ENCODE data around the gene DCAF4L1.

DCAF4L1 gene

DNA sequence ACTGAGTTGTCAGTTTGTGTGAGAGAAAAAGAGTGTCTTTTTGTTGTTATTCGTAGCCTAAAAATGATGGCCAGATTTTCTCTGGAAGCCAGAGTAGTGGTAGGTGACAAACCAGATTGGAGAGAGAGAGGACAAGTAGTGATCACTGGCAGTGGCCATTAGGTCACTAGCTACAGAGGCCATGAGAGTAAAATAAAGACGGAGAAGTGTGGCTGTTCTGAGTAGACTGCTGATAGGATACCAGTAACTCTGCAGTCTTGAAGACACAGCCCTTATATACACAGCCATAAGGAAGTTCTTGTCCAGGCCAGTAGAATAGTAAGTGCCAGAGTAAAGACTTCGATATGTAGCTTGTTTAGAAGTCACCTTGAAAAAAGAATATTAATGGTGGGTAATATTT, 16.5 kb downstream of the DCAF4L1 start:
- TF ChIP-seq ZFX (IDR thresholded peaks at IDR 0.05): no peak
- TF ChIP-seq, protein P1, sequence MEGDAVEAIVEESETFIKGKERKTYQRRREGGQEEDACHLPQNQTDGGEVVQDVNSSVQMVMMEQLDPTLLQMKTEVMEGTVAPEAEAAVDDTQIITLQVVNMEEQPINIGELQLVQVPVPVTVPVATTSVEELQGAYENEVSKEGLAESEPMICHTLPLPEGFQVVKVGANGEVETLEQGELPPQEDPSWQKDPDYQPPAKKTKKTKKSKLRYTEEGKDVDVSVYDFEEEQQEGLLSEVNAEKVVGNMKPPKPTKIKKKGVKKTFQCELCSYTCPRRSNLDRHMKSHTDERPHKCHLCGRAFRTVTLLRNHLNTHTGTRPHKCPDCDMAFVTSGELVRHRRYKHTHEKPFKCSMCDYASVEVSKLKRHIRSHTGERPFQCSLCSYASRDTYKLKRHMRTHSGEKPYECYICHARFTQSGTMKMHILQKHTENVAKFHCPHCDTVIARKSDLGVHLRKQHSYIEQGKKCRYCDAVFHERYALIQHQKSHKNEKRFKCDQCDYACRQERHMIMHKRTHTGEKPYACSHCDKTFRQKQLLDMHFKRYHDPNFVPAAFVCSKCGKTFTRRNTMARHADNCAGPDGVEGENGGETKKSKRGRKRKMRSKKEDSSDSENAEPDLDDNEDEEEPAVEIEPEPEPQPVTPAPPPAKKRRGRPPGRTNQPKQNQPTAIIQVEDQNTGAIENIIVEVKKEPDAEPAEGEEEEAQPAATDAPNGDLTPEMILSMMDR (conservative IDR thresholded peaks at IDR 0.05): no peak
- H3K27ac ChIP-seq: no peak overlapping the region

DNA sequence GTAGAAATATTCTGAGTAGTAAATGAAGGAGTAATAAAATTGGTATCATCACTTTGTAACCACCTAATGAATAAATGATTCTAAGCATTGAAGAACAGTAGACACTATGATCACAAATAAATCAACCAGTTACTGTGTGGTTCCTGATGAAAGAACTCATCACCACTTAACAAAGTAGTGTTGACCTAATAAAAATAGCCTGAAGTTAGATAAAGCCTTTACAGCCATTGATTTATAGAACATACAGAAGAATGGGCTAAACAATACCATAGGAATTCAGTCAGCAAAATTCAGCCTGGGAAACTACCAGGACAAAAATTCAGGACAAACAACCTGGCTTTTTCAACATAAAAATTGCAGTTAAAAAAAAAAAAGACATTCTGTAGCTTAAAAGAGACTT, 17.8 kb downstream of the DCAF4L1 start:
- TF ChIP-seq, protein P1 (conservative IDR thresholded peaks at IDR 0.05): no peak
- no peak for TF ChIP-seq ZFX (IDR thresholded peaks at IDR 0.05)
- no peak overlapping the region for H3K27ac ChIP-seq

DNA sequence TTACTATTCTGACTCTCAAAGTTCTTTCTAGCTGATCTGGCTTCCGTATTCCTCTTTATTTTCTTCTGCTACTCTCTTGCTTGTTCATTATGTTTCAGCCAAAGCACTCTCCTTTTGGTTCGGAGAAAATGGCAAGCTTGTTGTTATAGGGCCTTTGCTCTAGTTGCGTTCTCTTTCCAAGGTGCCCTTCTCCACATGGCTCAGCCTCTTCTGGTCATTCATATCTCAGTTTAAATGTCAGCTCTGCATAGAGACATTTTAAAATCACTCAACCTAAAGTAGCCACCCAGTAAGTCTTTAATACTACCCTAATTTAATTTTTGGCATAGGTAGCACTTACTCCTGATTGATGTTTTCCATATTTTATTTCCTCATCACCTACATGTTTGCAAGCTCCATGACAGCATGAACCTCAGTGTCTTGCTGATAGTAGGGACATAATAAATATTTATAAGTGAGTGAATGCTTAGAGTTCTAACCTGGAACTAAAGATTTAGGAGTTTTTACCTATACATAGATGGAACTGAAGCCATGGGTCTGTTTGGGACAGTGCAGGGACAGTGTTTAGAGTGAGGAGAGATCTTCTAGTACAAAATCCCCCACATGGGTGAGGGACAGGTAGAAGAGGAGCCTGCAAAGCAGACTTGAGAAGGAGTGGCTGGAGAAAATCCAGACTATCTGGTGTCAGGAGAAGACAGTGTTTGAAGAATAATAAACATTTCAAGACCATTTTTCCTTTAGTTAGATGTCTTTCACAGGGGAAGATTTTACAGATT, 26.6 kb downstream of the DCAF4L1 start:
- TF ChIP-seq ZFX (IDR thresholded peaks at IDR 0.05): no peak
- TF ChIP-seq, protein P1 (conservative IDR thresholded peaks at IDR 0.05): no peak
- H3K27ac ChIP-seq: no peak overlapping the region

DNA sequence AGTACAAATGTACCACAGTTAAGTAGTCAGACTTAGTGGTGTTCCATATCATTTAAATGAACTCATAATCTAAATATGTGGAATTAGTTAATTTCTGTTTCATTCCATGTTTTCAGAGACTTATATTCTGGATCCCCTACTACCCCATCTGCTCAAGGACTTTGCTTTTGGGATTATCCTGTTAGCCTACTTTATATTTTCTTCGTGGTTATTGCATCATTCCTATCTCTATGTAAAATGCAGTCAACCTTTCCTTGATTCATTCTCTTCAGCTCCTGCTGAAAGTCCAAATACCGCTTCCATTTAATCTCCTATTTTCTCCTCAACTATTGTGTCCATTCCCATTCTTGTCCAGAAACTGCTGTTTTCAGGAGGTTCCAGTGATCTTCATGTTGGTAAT, 33.9 kb downstream of the DCAF4L1 start:
- TF ChIP-seq, protein P1 (conservative IDR thresholded peaks at IDR 0.05): no peak
- TF ChIP-seq ZFX (IDR thresholded peaks at IDR 0.05): no peak
- H3K27ac ChIP-seq: no peak overlapping the region

DNA sequence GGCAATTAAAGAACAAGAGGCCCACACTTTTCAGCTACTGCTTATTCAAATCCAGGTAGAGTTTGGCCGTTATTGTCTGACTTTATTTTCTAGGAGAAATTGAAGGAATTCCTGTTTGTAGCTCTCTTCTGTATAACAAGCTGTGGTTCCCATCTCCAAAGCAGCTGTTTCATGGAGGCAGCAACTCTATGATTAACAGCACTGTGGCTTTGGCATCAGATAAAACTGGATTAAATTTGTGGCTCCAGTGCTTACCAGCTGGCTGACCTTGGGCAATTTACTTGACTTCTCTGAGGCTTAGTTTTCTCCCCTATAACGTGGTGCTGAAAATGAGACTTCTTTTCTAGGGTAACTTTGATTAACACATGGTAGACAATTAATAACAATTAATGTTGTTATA, 36.9 kb downstream of the DCAF4L1 start:
- H3K27ac ChIP-seq: no peak overlapping the region
- TF ChIP-seq ZFX (IDR thresholded peaks at IDR 0.05): no peak
- TF ChIP-seq, protein P1 (conservative IDR thresholded peaks at IDR 0.05): no peak
